H1 (cell line): ENCODE results near the gene ERH. TPM values are rescaled to one million over a fixed set of nuclear protein-coding genes. Genes with fewer than 3 reads are reported as not detected.

Source experiments
- CTCF ChIA-PET: fragments of 300-600 bp; sonication (Branson Sonifier 250); formaldehyde crosslinking; loops from one replicate; lab custom pipeline; 2021; ENCODE audit not compliant: partially characterized antibody; lab: Charles Lee
- POLR2A ChIA-PET: fragments of 300-600 bp; sonication (Branson Sonifier 250); formaldehyde crosslinking; loops from one replicate; lab custom pipeline; 2021; ENCODE audit warnings: inconsistent platforms; ENCODE audit not compliant: partially characterized antibody; lab: Charles Lee
- DNase-seq, 2 experiments: peaks; one replicate each; pipeline versions ENCODE4 v3.0.0 to v3.0.0-alpha.2; 2010 to 2022; ENCODE audit warnings: low spot score in 2 of 2, low read depth in 1 of 2, mixed read lengths in 1 of 2
- FAIRE-seq: peaks from 2 replicates; lab custom pipeline; 2011; peaks lifted over from hg19 to GRCh38; lab: Jason Lieb, UNC
- H2AFZ ChIP-seq: 2 replicates; pipeline ENCODE4 v1.8.1; 2012; ENCODE audit warnings: low read length, inconsistent platforms
- H2AK5ac ChIP-seq: 2 replicates; pipeline ENCODE4 v1.6.1; 2013; ENCODE audit warnings: low read depth, low read length
- H2BK120ac ChIP-seq: replicated peaks from 2 replicates; pipeline ENCODE3; 2013; ENCODE audit warnings: low read depth, low read length, inconsistent platforms
- H2BK12ac ChIP-seq: 2 replicates; pipeline ENCODE4 v1.6.1; 2013; ENCODE audit warnings: low read depth, low read length
- H2BK15ac ChIP-seq: 2 replicates; pipeline ENCODE4 v1.6.1; 2013; ENCODE audit warnings: low read length
- H2BK20ac ChIP-seq: 2 replicates; pipeline ENCODE4 v1.6.1; 2013; ENCODE audit warnings: low read length
- H2BK5ac ChIP-seq: 2 replicates; pipeline ENCODE4 v1.6.1; 2013; ENCODE audit warnings: low read depth, low read length
- H3K14ac ChIP-seq: 2 replicates; pipeline ENCODE4 v1.6.1; 2013; ENCODE audit warnings: inconsistent platforms; ENCODE audit not compliant: insufficient read length
- H3K18ac ChIP-seq: 2 replicates; pipeline ENCODE4 v1.6.1; 2013; ENCODE audit warnings: low read length; ENCODE audit errors: extremely low read depth
- H3K23ac ChIP-seq: 2 replicates; pipeline ENCODE4 v1.6.1; 2013; ENCODE audit warnings: inconsistent platforms; ENCODE audit not compliant: insufficient read length
- H3K23me2 ChIP-seq: 2 replicates; pipeline ENCODE4 v1.6.1; 2013; ENCODE audit warnings: low read depth, low read length
- H3K27ac ChIP-seq: 2 replicates; pipeline ENCODE4 v1.6.1; 2011; ENCODE audit warnings: low read depth, low read length, inconsistent platforms
- H3K27me3 ChIP-seq, 4 experiments: replicated peaks in 1 of 4; 1 replicate in 1 of 4; 2 replicates in 3 of 4; pipeline versions ENCODE4 v1.6.1 to v1.8.1; 2011 to 2013; ENCODE audit warnings: low read length in 3 of 4, mild to moderate bottlenecking in 3 of 4, inconsistent platforms in 2 of 4, mixed read lengths in 2 of 4, moderate library complexity in 1 of 4; ENCODE audit not compliant: control insufficient read depth in 3 of 4, insufficient read depth in 3 of 4; ENCODE audit errors: extremely low read depth in 1 of 4
- H3K36me3 ChIP-seq, 4 experiments: 2 replicates each; pipeline versions ENCODE4 v1.6.1 to v1.8.1; 2011 to 2013; ENCODE audit warnings: mild to moderate bottlenecking in 4 of 4, low read length in 3 of 4, moderate library complexity in 2 of 4, control low read depth in 1 of 4, inconsistent platforms in 1 of 4; ENCODE audit not compliant: insufficient read depth in 4 of 4, control insufficient read depth in 2 of 4
- H3K4ac ChIP-seq: replicated peaks from 2 replicates; pipeline ENCODE3; 2013; ENCODE audit warnings: low read length, low read depth, mixed read lengths, inconsistent platforms; ENCODE audit not compliant: insufficient read length
- H3K4me1 ChIP-seq, 4 experiments: replicated peaks in 1 of 4; 1 replicate in 1 of 4; 2 replicates in 3 of 4; pipeline versions ENCODE4 v1.6.1 to v1.8.1; 2011 to 2013; ENCODE audit warnings: low read length in 3 of 4, inconsistent platforms in 2 of 4, mixed read lengths in 1 of 4; ENCODE audit not compliant: insufficient read depth in 4 of 4, control insufficient read depth in 3 of 4
- H3K4me2 ChIP-seq, 2 experiments: 2 replicates each; pipeline versions ENCODE4 v1.6.1 to v1.8.1; 2011 to 2013; ENCODE audit warnings: low read depth in 2 of 2, low read length in 2 of 2, control low read depth in 1 of 2, inconsistent platforms in 1 of 2, mild to moderate bottlenecking in 1 of 2; ENCODE audit not compliant: insufficient read depth in 1 of 2
- H3K4me3 ChIP-seq, 4 experiments: fragments of 200-600, 300-600 bp in 1 of 4; sonication (generic), shearing (Covaris generic), sonication (Bioruptor Twin) in 1 of 4; 2 replicates each; pipeline versions ENCODE4 v1.5.1 to v1.8.1; 2011 to 2016; ENCODE audit warnings: low read length in 4 of 4, low read depth in 3 of 4, control low read depth in 2 of 4, inconsistent platforms in 2 of 4, mild to moderate bottlenecking in 2 of 4, mixed read lengths in 1 of 4, moderate library complexity in 1 of 4; ENCODE audit not compliant: insufficient read depth in 2 of 4; ENCODE audit errors: extremely low read depth in 1 of 4
- H3K56ac ChIP-seq: replicated peaks from 2 replicates; pipeline ENCODE3; 2013; ENCODE audit warnings: low read depth, mild to moderate bottlenecking, mixed read lengths, low read length, inconsistent platforms; ENCODE audit not compliant: insufficient read length
- H3K79me1 ChIP-seq: 2 replicates; pipeline ENCODE4 v1.6.1; 2013; ENCODE audit warnings: low read depth, low read length, control low read depth
- H3K79me2 ChIP-seq, 2 experiments: 2 replicates each; pipeline versions ENCODE4 v1.6.1 to v1.8.1; 2012 to 2013; ENCODE audit warnings: low read length in 2 of 2, mild to moderate bottlenecking in 2 of 2, inconsistent platforms in 1 of 2; ENCODE audit not compliant: insufficient read depth in 2 of 2, control insufficient read depth in 1 of 2
- H3K9ac ChIP-seq, 4 experiments: replicated peaks in 1 of 4; 1 replicate in 1 of 4; 2 replicates in 3 of 4; pipeline versions ENCODE4 v1.6.1 to v1.8.1; 2011 to 2013; ENCODE audit warnings: low read depth in 3 of 4, low read length in 3 of 4, control low read depth in 2 of 4, mild to moderate bottlenecking in 2 of 4, moderate library complexity in 2 of 4, inconsistent platforms in 1 of 4; ENCODE audit errors: extremely low read depth in 1 of 4
- H3K9me3 ChIP-seq, 2 experiments: 2 replicates each; pipeline versions ENCODE4 v1.6.1 to v1.8.1; 2012 to 2013; ENCODE audit warnings: mild to moderate bottlenecking in 2 of 2, moderate library complexity in 2 of 2, control low read depth in 1 of 2, inconsistent platforms in 1 of 2, low read depth in 1 of 2, low read length in 1 of 2, mixed read lengths in 1 of 2; ENCODE audit not compliant: insufficient read depth in 2 of 2
- H4K20me1 ChIP-seq, 2 experiments: replicated peaks in 1 of 2; 2 replicates each; pipeline versions ENCODE3 to v1.8.1; 2011 to 2013; ENCODE audit warnings: inconsistent platforms in 2 of 2, low read length in 2 of 2, mild to moderate bottlenecking in 1 of 2; ENCODE audit not compliant: insufficient read depth in 2 of 2, control insufficient read depth in 1 of 2
- H4K5ac ChIP-seq: 2 replicates; pipeline ENCODE4 v1.6.1; 2013; ENCODE audit warnings: low read length, low read depth, mixed read lengths, inconsistent platforms; ENCODE audit not compliant: insufficient read length
- H4K8ac ChIP-seq: 2 replicates; pipeline ENCODE4 v1.8.0; 2013; ENCODE audit warnings: mild to moderate bottlenecking, moderate library complexity, low read length, inconsistent platforms; ENCODE audit not compliant: insufficient read depth; ENCODE audit errors: extremely low read depth
- H4K91ac ChIP-seq: replicated peaks from 2 replicates; pipeline ENCODE3; 2013; ENCODE audit warnings: low read length, mixed read lengths, inconsistent platforms; ENCODE audit not compliant: insufficient read length
- BCL11A ChIP-seq, 2 experiments: IDR thresholded peaks; one replicate each; pipeline ENCODE4 v1.6.1; 2011; ENCODE audit warnings: low read depth in 2 of 2, low read length in 2 of 2, mild to moderate bottlenecking in 2 of 2
- CBX5 ChIP-seq: fragments of 300-800, 300-1000 bp; sonication (generic); IDR thresholded peaks from 2 replicates; pipeline ENCODE4 v1.7.1; 2016; ENCODE audit warnings: antibody characterized with exemption, low read length, low read depth
- CHD1 ChIP-seq: IDR thresholded peaks from 2 replicates; pipeline ENCODE4 v1.6.1; 2012; ENCODE audit warnings: low read depth, low read length, improper control_type of control experiment
- CTBP2 ChIP-seq: IDR thresholded peaks from 2 replicates; pipeline ENCODE4 v1.7.0; 2011; ENCODE audit warnings: borderline replicate concordance, mild to moderate bottlenecking, moderate library complexity, mixed read lengths, low read length; ENCODE audit not compliant: insufficient read depth, insufficient read length
- EGR1 ChIP-seq: IDR thresholded peaks from 2 replicates; pipeline ENCODE4 v1.6.1; 2011; ENCODE audit warnings: low read depth, low read length, borderline replicate concordance
- KDM4A ChIP-seq: IDR thresholded peaks from one replicate; pipeline ENCODE4 v1.7.1; 2012; ENCODE audit warnings: low read depth, mild to moderate bottlenecking, moderate library complexity, low read length, inconsistent platforms; ENCODE audit not compliant: severe bottlenecking
- PHF8 ChIP-seq: fragments of 200-600 bp; sonication (generic); conservative IDR thresholded peaks from 2 replicates; pipeline ENCODE4 v1.7.1; 2012; ENCODE audit warnings: low read depth, mild to moderate bottlenecking, inconsistent platforms, low read length, moderate library complexity
- POU5F1 ChIP-seq: IDR thresholded peaks from 2 replicates; pipeline ENCODE4 v1.6.1; 2011; ENCODE audit warnings: low read depth, mild to moderate bottlenecking, low read length, moderate library complexity
- SIRT6 ChIP-seq: IDR thresholded peaks from one replicate; pipeline ENCODE4 v1.7.1; 2012; ENCODE audit warnings: low read length, inconsistent platforms
- SIX5 ChIP-seq: IDR thresholded peaks from 2 replicates; pipeline ENCODE4 v1.6.1; 2011; ENCODE audit warnings: mild to moderate bottlenecking, low read depth, low read length
- TAF1 ChIP-seq: IDR thresholded peaks from 2 replicates; pipeline ENCODE4 v1.6.1; 2011; ENCODE audit warnings: mild to moderate bottlenecking, low read depth, low read length
- TBP ChIP-seq: IDR thresholded peaks from 2 replicates; pipeline ENCODE4 v1.6.1; 2011; ENCODE audit warnings: low read depth, low read length, improper control_type of control experiment
- ZNF274 ChIP-seq: IDR thresholded peaks from 2 replicates; pipeline ENCODE4 v1.7.0; 2012; ENCODE audit warnings: low read length, borderline replicate concordance; ENCODE audit errors: extremely low read depth
- WGBS, 2 experiments: shearing (Covaris generic) in 1 of 2; methylation state at CpG; one replicate each; pipeline versions ENCODE4 v1.1.6 to v1.1.7; 2013 to 2015; ENCODE audit warnings: low lambda C conversion rate in 2 of 2, mixed read lengths in 2 of 2, inconsistent platforms in 1 of 2, low coverage in 1 of 2, missing lambda C conversion rate in 1 of 2; ENCODE audit not compliant: insufficient replicate concordance in 2 of 2, insufficient coverage in 1 of 2, insufficient read length in 1 of 2; ENCODE audit errors: extremely low coverage in 1 of 2, missing lambda C conversion rate in 1 of 2; 5-methylcytosine and 5-hydroxymethylcytosine counted together
- polyA plus RNA-seq, 7 experiments: library from polyadenylated mRNA; depleted of rRNA in 3 of 7; stranded (reverse) in 5 of 7; unstranded in 2 of 7; fragments of >200 nt in 5 of 7; fragments of 200-250 nt in 2 of 7; gene quantifications; 1 replicate in 5 of 7; 2 replicates in 1 of 7; 4 replicates in 1 of 7; pipeline versions ENCODE4 v1.2.1 to v1.2.3, GENCODE V29; 2011 to 2013; ENCODE audit warnings: missing spikeins in 2 of 7, mixed read lengths in 2 of 7
- total RNA-seq: library from RNA; stranded (reverse); fragmentation: NEBNext Ultra II Directional; extraction: Animal tissue kit (Norgen Biotek cat#: 25700); gene quantifications from 2 replicates; pipeline ENCODE4 v1.2.1, GENCODE V29; 2021
- TF ChIP-seq, protein P1 (sequence below): IDR thresholded peaks from 2 replicates; pipeline ENCODE4 v1.6.1; 2011; ENCODE audit warnings: low read length, improper control_type of control experiment

ERH gene
- total and polyA plus RNA-seq, 2 of the 8 experiments (the other 6 are each of a cell fraction or from before 2014, with no cell fraction given) = 329 to 454 TPM

DNA sequence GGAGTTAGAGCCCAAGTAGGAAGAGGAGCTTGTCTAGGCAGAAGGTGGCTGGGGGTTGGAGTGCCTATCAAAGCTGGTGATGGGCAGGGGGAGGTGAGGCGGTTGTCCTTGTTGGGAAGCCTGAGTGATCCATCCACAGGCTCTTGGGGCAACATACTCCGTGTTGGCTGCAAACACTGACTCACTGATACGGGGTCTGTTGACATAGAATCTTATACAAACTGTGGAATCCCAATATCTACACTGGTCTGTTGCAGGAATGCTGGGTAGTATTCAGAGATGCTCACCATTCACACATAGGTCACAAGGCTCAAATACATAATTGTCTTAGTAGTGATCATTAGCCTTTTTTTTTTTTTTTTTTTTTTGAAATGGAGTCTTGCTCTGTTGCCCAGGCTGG, 26.0 kb downstream of the ERH start:
- H3K23me2 ChIP-seq = no peaks in the 10 kb centered on the region
- no peaks in the 10 kb centered on the region for H3K79me2 ChIP-seq
- no peaks in the 10 kb centered on the region for H3K9me3 ChIP-seq
- H3K4ac ChIP-seq = no peak overlapping the region
- no peak overlapping the region for H2BK5ac ChIP-seq
- no peak overlapping the region for H3K56ac ChIP-seq
- H3K4me3 ChIP-seq = no peak overlapping the region
- no peak overlapping the region for H3K23ac ChIP-seq
- ChIA-PET POLR2A (interaction anchor here (1.4 to 2.4 kb wide), 2 partner anchors 11 to 26 kb away, joined by 5 to 8 read pairs; partner anchors contain the start of genes ERH and SLC39A9), CTCF (interaction anchor here (1.5 to 1.8 kb wide), 2 partner anchors 15 to 88 kb away, joined by 4 to 5 read pairs; no protein-coding TSS in a partner anchor)
- no peak overlapping the region for H3K14ac ChIP-seq
- H4K20me1 ChIP-seq = peaks cover 1 to 3% of the 10 kb centered on the region in 2 experiments
- H3K18ac ChIP-seq = no peak overlapping the region
- peaks cover 0 to 16% (median 10%) of the 10 kb centered on the region in 4 experiments; a peak in 6 of 8 replicates for H3K36me3 ChIP-seq
- no peak overlapping the region for H4K5ac ChIP-seq
- H2BK15ac ChIP-seq = no peak overlapping the region
- no peak overlapping the region for H3K4me2 ChIP-seq
- no peaks in the 10 kb centered on the region for H3K79me1 ChIP-seq
- H2BK120ac ChIP-seq = no peak overlapping the region
- H3K9ac ChIP-seq = no peak overlapping the region
- H3K27me3 ChIP-seq = no peaks in the 10 kb centered on the region
- no peak overlapping the region for H4K91ac ChIP-seq
- no peak overlapping the region for H4K8ac ChIP-seq
- H2AFZ ChIP-seq = no peak overlapping the region
- no peaks in the 10 kb centered on the region for H3K4me1 ChIP-seq
- H2BK20ac ChIP-seq = no peak overlapping the region
- WGBS, 2 experiments = 97% methylated on average over 3 of the region's 3 CpGs; no CpG with 5 or more reads in 1 of the 2 experiments
- no peak overlapping the region for H2AK5ac ChIP-seq
- H2BK12ac ChIP-seq = no peak overlapping the region
- DNase-seq (no peak), FAIRE-seq (no peak)
- no peak overlapping the region for H3K27ac ChIP-seq
- TF ChIP-seq TBP = no peak
- TF ChIP-seq CTBP2 = no peak
- no peak for TF ChIP-seq EGR1
- no peak for TF ChIP-seq KDM4A
- no peak for TF ChIP-seq CBX5
- TF ChIP-seq, protein P1, sequence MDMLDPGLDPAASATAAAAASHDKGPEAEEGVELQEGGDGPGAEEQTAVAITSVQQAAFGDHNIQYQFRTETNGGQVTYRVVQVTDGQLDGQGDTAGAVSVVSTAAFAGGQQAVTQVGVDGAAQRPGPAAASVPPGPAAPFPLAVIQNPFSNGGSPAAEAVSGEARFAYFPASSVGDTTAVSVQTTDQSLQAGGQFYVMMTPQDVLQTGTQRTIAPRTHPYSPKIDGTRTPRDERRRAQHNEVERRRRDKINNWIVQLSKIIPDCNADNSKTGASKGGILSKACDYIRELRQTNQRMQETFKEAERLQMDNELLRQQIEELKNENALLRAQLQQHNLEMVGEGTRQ = no peak
- no peak for TF ChIP-seq ZNF274
- no peak for TF ChIP-seq POU5F1
- TF ChIP-seq SIRT6 = no peak
- no peak for TF ChIP-seq SIX5
- no peak for TF ChIP-seq BCL11A (IDR thresholded peaks at IDR 0.05; ENCODE audit: low read depth in 2 of 2, low read length in 2 of 2)
- no peak for TF ChIP-seq PHF8
- TF ChIP-seq TAF1 = no peak
- TF ChIP-seq CHD1 = no peak
